Measurements from ENCODE around the gene ALPK3. TPM values are rescaled to one million over a fixed set of nuclear protein-coding genes. Genes with fewer than 3 reads are reported as not detected.

ALPK3 gene
- total and polyA plus RNA-seq, 9 of the 15 experiments (the other 6 are each of a cell fraction or from before 2014, with no cell fraction given): 0.04 to 1.0 (median 0.07) TPM; not detected in 2

GRCh38 chr15:84874981-84875699 is 58.0 kb downstream of the ALPK3 start (continued):
- no peak for TF ChIP-seq CUX1 (CRISPR knock-in tag; IDR thresholded peaks at IDR 0.05)
- no peak for TF ChIP-seq PTRF (tag; IDR thresholded peaks at IDR 0.05)
- TF ChIP-seq BRF1 (IDR thresholded peaks at IDR 0.05; ENCODE audit: borderline replicate concordance, extremely low read depth, insufficient read length): no peak
- no peak for TF ChIP-seq FUS (optimal IDR thresholded peaks at IDR 0.05; ENCODE audit: low read depth, low read length)
- no peak for TF ChIP-seq ZNF655 (CRISPR knock-in tag; IDR thresholded peaks at IDR 0.05)
- no peak for TF ChIP-seq RNF2 (IDR thresholded peaks at IDR 0.05)
- no peak for TF ChIP-seq MAFG (tag; conservative IDR thresholded peaks at IDR 0.05)

All from K562 (cell line).